IPS DF 6.9 (cell line): Measurements from ENCODE around the gene INPP4B.
A peak's percentile ranks its signal among the peaks of the same experiment; 100 is the strongest.

Experiments used
- DNase-seq: peaks from one replicate; pipeline ENCODE4 v3.0.0-alpha.2; 2013; ENCODE audit warnings: low read depth, low spot score
- H3K27ac ChIP-seq: one replicate; pipeline ENCODE4 v1.5.1; 2013; ENCODE audit warnings: low read length, control low read depth
- H3K27me3 ChIP-seq: 2 replicates; pipeline ENCODE4 v1.6.1; 2013; ENCODE audit warnings: mild to moderate bottlenecking, low read length; ENCODE audit not compliant: control insufficient read depth, insufficient read depth
- H3K36me3 ChIP-seq: 2 replicates; pipeline ENCODE4 v1.6.1; 2013; ENCODE audit warnings: low read length; ENCODE audit not compliant: control insufficient read depth, insufficient read depth
- H3K4me1 ChIP-seq: 2 replicates; pipeline ENCODE4 v1.6.1; 2013; ENCODE audit warnings: low read length; ENCODE audit not compliant: control insufficient read depth, insufficient read depth
- H3K4me3 ChIP-seq: 2 replicates; pipeline ENCODE4 v1.5.1; 2013; ENCODE audit warnings: mild to moderate bottlenecking, low read length
- H3K9me3 ChIP-seq: 2 replicates; pipeline ENCODE4 v1.6.1; 2013; ENCODE audit warnings: low read length, inconsistent platforms; ENCODE audit not compliant: control insufficient read depth, insufficient read depth
- WGBS: extraction: QIAGEN DNeasy Blood & Tissue Kit; methylation state at CpG from one replicate; pipeline ENCODE4 v1.1.7; 2013; ENCODE audit warnings: mixed read lengths, missing lambda C conversion rate; ENCODE audit not compliant: insufficient read length, insufficient coverage; 5-methylcytosine and 5-hydroxymethylcytosine counted together

INPP4B gene

GRCh38 chr4:142130666-142131065, 715.4 kb downstream of the INPP4B start:
- Histone ChIP-seq H3K27ac (no peak overlapping the region), H3K4me1 (no peaks in the 10 kb centered on the region), H3K4me3 (no peak overlapping the region), H3K36me3 (no peaks in the 10 kb centered on the region), H3K27me3 (no peaks in the 10 kb centered on the region), H3K9me3 (no peaks in the 10 kb centered on the region)
- WGBS, result no CpG with 5 or more reads among the region's 1 CpG
- no peak for DNase-seq

GRCh38 chr4:142129931-142130330, 716.2 kb downstream of the INPP4B start:
- Histone ChIP-seq H3K36me3 (no peaks in the 10 kb centered on the region), H3K27me3 (no peaks in the 10 kb centered on the region), H3K4me1 (no peaks in the 10 kb centered on the region), H3K27ac (no peak overlapping the region), H3K9me3 (no peaks in the 10 kb centered on the region), H3K4me3 (no peak overlapping the region)
- no CpG with 5 or more reads among the region's 1 CpG for WGBS
- no peak for DNase-seq

GRCh38 chr4:142129473-142129872, 716.6 kb downstream of the INPP4B start:
- Histone ChIP-seq H3K9me3 (no peaks in the 10 kb centered on the region), H3K36me3 (no peaks in the 10 kb centered on the region), H3K27ac (no peak overlapping the region), H3K27me3 (no peaks in the 10 kb centered on the region), H3K4me1 (no peaks in the 10 kb centered on the region), H3K4me3 (no peak overlapping the region)
- DNase-seq, result no peak
- no CpG with 5 or more reads among the region's 3 CpGs for WGBS

- H3K4me1 ChIP-seq, result no peaks in the 10 kb centered on the region
- no peak overlapping the region for H3K27ac ChIP-seq
- no peak overlapping the region for H3K4me3 ChIP-seq
- H3K36me3 ChIP-seq, result no peaks in the 10 kb centered on the region
- no peaks in the 10 kb centered on the region for H3K27me3 ChIP-seq
- WGBS, result no CpG with 5 or more reads among the region's 3 CpGs
- DNase-seq, result no peak
- no peaks in the 10 kb centered on the region for H3K9me3 ChIP-seq
Measured at GRCh38 chr4:142128529-142128928, 717.6 kb downstream of the INPP4B start.

GRCh38 chr4:142126890-142127497, 719.1 kb downstream of the INPP4B start:
- WGBS, result no CpG with 5 or more reads among the region's 3 CpGs
- DNase-seq, result peak; percentile 35
- Histone ChIP-seq H3K27ac (no peak overlapping the region), H3K4me1 (no peaks in the 10 kb centered on the region; the same call in 1 of the 2 replicates), H3K4me3 (no peak overlapping the region), H3K36me3 (no peaks in the 10 kb centered on the region), H3K9me3 (no peaks in the 10 kb centered on the region), H3K27me3 (no peaks in the 10 kb centered on the region)

GRCh38 chr4:142124874-142125273, 721.2 kb downstream of the INPP4B start:
- WGBS, result no CpG with 5 or more reads among the region's 2 CpGs
- no peak for DNase-seq
- no peak overlapping the region for H3K27ac ChIP-seq

GRCh38 chr4:142121448-142122350, 724.4 kb downstream of the INPP4B start:
- Histone ChIP-seq H3K36me3 (no peaks in the 10 kb centered on the region), H3K4me3 (no peak overlapping the region), H3K4me1 (no peaks in the 10 kb centered on the region; the same call in 1 of the 2 replicates), H3K27me3 (no peaks in the 10 kb centered on the region), H3K9me3 (no peaks in the 10 kb centered on the region), H3K27ac (no peak overlapping the region)
- DNase-seq, result no peak
- WGBS, result no CpG with 5 or more reads among the region's 9 CpGs

More at GRCh38 chr4:142124874-142125273, 721.2 kb downstream of the INPP4B start:
- H3K27me3 ChIP-seq, result no peaks in the 10 kb centered on the region
- no peaks in the 10 kb centered on the region for H3K36me3 ChIP-seq
- H3K4me3 ChIP-seq, result no peak overlapping the region
- no peaks in the 10 kb centered on the region; the same call in 1 of the 2 replicates for H3K4me1 ChIP-seq
- H3K9me3 ChIP-seq, result no peaks in the 10 kb centered on the region

GRCh38 chr4:142120921-142121320, 725.2 kb downstream of the INPP4B start:
- Histone ChIP-seq H3K9me3 (no peaks in the 10 kb centered on the region), H3K27ac (no peak overlapping the region), H3K4me1 (no peaks in the 10 kb centered on the region; the same call in 1 of the 2 replicates), H3K36me3 (no peaks in the 10 kb centered on the region), H3K4me3 (no peak overlapping the region), H3K27me3 (no peaks in the 10 kb centered on the region)
- WGBS, result no CpG with 5 or more reads among the region's 1 CpG
- no peak for DNase-seq

GRCh38 chr4:142112451-142112850, 733.6 kb downstream of the INPP4B start:
- DNase-seq, result no peak
- no peaks in the 10 kb centered on the region for H3K9me3 ChIP-seq
- H3K4me1 ChIP-seq, result no peaks in the 10 kb centered on the region
- H3K27ac ChIP-seq, result no peak overlapping the region
- H3K36me3 ChIP-seq, result no peaks in the 10 kb centered on the region
- no peak overlapping the region for H3K4me3 ChIP-seq
- H3K27me3 ChIP-seq, result no peaks in the 10 kb centered on the region
- no CpG with 5 or more reads among the region's 2 CpGs for WGBS

GRCh38 chr4:142110136-142110535, 736.0 kb downstream of the INPP4B start:
- Histone ChIP-seq H3K4me3 (no peak overlapping the region), H3K4me1 (no peaks in the 10 kb centered on the region), H3K9me3 (no peaks in the 10 kb centered on the region), H3K27ac (no peak overlapping the region), H3K27me3 (no peaks in the 10 kb centered on the region), H3K36me3 (no peaks in the 10 kb centered on the region)
- no peak for DNase-seq
